ENCODE data around the gene PHF21A.

DNA sequence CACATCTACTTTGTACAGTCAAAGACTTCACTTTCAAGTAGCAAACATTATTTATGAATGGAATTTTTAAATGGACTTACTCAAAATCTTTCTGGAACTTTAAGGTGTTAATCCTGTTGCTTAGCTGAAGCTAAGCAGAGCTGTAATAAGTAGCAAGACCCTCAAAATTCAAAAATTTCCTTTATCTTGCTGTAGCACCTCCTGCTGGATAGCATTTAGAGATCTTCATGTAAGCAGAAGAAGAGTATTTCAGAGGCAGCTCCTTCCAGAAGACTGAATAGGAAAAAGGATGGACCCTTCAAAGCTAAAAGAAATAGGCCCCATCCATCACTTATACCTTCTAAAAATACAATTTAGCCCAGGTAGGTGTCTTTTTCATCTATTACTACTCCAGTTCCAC lies 3.4 kb downstream of the PHF21A start:
- TF ChIP-seq ZNF8 (CRISPR knock-in tag; IDR thresholded peaks at IDR 0.05), result no peak
- TF ChIP-seq ZFP30 (CRISPR knock-in tag; IDR thresholded peaks at IDR 0.05), result no peak
- TF ChIP-seq ISL1 (CRISPR knock-in tag; IDR thresholded peaks at IDR 0.05), result no peak
- no peak for TF ChIP-seq BACH2 (CRISPR knock-in tag; IDR thresholded peaks at IDR 0.05; ENCODE audit: borderline replicate concordance)
- TF ChIP-seq, protein P1, sequence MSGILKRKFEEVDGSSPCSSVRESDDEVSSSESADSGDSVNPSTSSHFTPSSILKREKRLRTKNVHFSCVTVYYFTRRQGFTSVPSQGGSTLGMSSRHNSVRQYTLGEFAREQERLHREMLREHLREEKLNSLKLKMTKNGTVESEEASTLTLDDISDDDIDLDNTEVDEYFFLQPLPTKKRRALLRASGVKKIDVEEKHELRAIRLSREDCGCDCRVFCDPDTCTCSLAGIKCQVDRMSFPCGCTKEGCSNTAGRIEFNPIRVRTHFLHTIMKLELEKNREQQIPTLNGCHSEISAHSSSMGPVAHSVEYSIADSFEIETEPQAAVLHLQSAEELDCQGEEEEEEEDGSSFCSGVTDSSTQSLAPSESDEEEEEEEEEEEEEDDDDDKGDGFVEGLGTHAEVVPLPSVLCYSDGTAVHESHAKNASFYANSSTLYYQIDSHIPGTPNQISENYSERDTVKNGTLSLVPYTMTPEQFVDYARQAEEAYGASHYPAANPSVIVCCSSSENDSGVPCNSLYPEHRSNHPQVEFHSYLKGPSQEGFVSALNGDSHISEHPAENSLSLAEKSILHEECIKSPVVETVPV (CRISPR knock-in tag; IDR thresholded peaks at IDR 0.05), result no peak
- TF ChIP-seq RARB (CRISPR knock-in tag; IDR thresholded peaks at IDR 0.05), result no peak
- TF ChIP-seq ARNTL (CRISPR knock-in tag; IDR thresholded peaks at IDR 0.05; ENCODE audit: borderline replicate concordance, low read depth), result no peak
- no peak for TF ChIP-seq PATZ1 (CRISPR knock-in tag; IDR thresholded peaks at IDR 0.05; ENCODE audit: borderline replicate concordance)
- no peak for TF ChIP-seq POU6F1 (CRISPR knock-in tag; IDR thresholded peaks at IDR 0.05; ENCODE audit: borderline replicate concordance, low read depth)
- TF ChIP-seq ZNF565 (CRISPR knock-in tag; conservative IDR thresholded peaks at IDR 0.05; ENCODE audit: low read depth), result no peak
- no peak for TF ChIP-seq CSDC2 (CRISPR knock-in tag; IDR thresholded peaks at IDR 0.05)
- no peak for TF ChIP-seq CREB5 (CRISPR knock-in tag; IDR thresholded peaks at IDR 0.05; ENCODE audit: low read depth)

All from SK-N-SH treated with all-trans-retinoic acid at 6 μM for 48 hours (cell line).